GM08714 (cell line): ENCODE results near the gene ATP11A.
"Not testable (repeated sequence)": the region's sequence is repeated elsewhere in the genome, so short reads cannot be mapped to it uniquely, and the experiment has no call there.

ENCODE experiments used
- H3K4me3 ChIP-seq: fragments of 200-500 bp; sonication (Bioruptor generic); 2 replicates; pipeline ENCODE4 v1.5.1; 2014; ENCODE audit warnings: mild to moderate bottlenecking, low read length, inconsistent platforms
- ZNF274 ChIP-seq: IDR thresholded peaks from 2 replicates; pipeline ENCODE4 v1.6.1; 2012; ENCODE audit warnings: mild to moderate bottlenecking, low read depth, low read length

ATP11A gene

DNA sequence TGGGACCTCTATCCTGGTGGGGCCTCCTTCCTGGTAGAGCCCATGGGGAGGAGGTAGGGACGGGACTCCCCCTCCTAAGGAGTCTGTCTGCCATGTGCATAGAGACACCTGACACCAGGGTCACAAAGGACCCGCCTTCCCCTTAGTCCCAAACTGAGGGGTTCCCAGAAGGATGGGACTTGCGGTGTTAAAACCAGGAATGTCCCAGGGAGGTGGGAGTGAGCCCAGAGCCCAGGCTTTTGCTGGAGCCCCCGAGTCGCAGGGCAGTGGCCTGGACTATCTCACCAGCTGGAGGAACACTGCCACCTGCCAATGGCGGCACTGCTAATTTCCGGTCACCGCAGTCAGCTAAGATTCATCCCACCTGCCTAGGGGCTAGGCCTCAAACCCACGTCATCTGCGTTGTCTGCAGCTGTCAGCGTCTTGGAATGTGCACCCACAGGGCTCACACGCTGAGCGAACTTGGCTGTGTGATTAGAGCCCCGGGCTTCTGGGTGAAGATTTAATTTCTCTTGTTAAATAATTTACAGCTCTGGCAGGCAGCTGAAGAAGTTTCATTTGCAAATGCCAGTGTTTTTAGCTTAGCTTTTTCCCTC lies 31.9 kb upstream of the ATP11A start:
- H3K4me3 ChIP-seq = no peak overlapping the region
- TF ChIP-seq ZNF274 = no peak

- TF ChIP-seq ZNF274 = no peak
- H3K4me3 ChIP-seq = no peak overlapping the region
These were observed 31.0 kb upstream of the ATP11A start for GRCh38 chr13:112658808-112659207.

DNA sequence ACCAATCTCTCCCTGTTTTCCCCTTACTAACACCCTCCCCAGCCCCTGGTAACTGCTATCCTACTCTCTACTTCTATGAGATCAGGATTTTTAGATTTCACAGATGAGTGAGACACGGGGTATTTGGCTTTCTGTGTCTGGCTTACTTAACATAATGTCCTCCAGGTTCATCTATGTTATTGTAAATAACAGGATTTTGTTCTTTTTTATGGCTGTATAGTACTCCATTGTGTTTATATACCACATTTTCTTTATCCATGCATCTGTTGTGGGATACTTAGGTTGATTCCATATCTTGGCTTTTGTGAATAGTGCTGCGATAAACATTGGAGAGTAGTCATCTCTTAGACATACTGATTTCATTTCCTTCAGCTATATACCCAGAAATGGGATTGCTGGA lies 28.5 kb upstream of the ATP11A start:
- no peak overlapping the region for H3K4me3 ChIP-seq
- no peak for TF ChIP-seq ZNF274

DNA sequence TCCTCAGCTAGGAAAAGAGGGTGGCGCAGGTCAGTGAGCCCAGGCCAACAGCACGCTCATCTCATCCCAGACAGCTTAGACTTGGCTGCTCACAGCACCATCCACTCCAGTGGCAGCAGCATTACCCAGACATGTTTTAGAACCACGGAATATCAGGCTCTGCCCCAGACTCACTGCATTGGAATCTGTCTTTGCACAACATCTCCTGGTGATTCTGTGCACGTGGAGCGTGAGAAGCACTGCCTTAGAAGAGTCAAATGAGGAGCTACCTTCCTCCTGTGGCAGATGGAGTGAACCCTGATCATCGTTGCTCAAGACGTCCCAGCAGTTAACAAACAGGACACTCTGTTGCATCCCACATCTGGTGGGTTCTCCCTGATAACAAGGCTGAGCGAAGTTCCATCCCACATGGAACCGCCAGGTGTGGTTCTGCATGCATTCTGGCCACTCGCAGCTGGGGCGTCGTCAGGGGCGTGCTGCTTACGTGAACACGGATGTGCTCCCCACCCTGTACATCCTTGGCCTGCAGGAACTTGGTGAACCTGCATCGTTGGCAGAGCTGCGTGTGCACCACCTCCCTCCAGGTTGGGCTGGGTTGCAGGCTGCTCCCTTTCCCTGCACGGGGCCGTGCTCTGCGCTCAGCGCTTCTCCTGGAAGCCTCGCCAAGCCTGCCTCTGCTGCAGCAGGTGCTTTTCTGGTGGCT lies 25.2 kb upstream of the ATP11A start:
- no peak for TF ChIP-seq ZNF274
- H3K4me3 ChIP-seq = no peak overlapping the region

- no peak for TF ChIP-seq ZNF274
- H3K4me3 ChIP-seq = no peak overlapping the region
These were observed 20.9 kb upstream of the ATP11A start for GRCh38 chr13:112668924-112669323.

GRCh38 chr13:112669881-112670499 lies 19.8 kb upstream of the ATP11A start:
- no peak overlapping the region for H3K4me3 ChIP-seq
- no peak for TF ChIP-seq ZNF274

DNA sequence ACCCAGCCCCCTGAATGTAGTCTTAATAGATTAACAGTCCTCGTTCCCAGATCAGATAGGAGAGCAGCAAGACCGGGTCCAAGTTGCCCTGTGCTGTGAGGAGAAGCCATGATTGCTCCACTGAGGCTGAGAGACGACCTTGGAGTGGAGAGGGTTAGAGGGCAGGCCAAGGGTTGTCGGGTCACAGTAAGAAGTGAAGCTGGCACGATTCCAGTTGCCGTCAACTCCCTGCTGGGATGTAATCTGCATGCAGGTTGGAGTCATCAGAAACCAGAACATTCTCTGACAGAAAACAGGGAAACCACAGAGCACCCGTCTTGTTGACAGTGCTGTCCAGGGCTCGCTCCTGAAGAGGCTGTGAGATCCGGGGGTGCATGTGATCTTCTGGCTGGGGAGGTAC lies 19.0 kb upstream of the ATP11A start:
- H3K4me3 ChIP-seq = no peak overlapping the region
- no peak for TF ChIP-seq ZNF274

DNA sequence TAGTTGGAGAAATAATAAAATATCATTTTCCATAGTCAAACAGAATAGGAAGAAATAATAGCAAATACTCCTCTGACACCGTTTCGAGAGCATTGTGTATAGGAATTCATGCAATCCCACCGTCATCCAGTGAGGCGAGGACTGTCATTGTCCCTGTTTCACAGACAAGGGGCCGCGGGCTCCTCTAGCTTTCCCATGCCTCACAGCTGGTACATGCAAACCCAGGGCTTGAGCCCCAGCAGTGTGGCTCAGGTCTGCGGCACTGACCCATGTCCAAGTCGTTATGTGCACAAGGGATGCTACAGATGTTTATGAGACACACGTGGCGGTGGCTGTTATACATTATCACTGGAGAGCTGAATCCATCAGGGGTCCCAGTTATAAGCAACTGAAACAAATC lies 18.5 kb upstream of the ATP11A start:
- H3K4me3 ChIP-seq = no peak overlapping the region
- TF ChIP-seq ZNF274 = no peak

- TF ChIP-seq ZNF274 = no peak
- H3K4me3 ChIP-seq = no peak overlapping the region
These were observed 17.1 kb upstream of the ATP11A start for GRCh38 chr13:112672651-112673284.

- no peak for TF ChIP-seq ZNF274
- H3K4me3 ChIP-seq = no peak overlapping the region
These were observed 15.1 kb upstream of the ATP11A start for GRCh38 chr13:112674412-112675365.

GRCh38 chr13:112675366-112675756 lies 14.5 kb upstream of the ATP11A start:
- no peak for TF ChIP-seq ZNF274
- H3K4me3 ChIP-seq = no peak overlapping the region

DNA sequence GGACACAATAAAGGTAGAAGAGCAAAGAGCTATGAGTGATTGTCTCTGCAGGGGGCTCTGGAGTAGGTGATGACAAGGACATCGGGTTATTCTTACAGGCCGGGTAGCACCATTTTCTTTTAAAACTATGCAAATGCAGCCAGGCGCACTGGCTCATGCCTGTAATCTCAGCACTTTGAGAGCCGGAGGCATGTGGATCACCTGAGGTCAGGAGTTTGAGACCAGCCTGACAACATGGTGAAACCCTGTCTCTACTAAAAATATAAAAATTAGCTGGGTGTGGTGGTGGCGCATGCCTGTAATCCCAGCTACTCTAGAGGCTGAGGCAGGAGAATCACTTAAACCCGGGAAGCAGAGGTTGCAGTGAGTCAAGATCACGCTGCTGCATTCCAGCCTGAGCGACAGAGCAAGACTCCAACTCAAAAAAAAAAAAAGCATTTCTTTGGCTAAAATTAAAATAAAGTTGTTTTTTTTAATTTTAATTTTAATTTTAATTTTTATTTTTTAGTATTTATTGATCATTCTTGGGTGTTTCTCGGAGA lies 12.3 kb upstream of the ATP11A start:
- not testable (repeated sequence) for H3K4me3 ChIP-seq

DNA sequence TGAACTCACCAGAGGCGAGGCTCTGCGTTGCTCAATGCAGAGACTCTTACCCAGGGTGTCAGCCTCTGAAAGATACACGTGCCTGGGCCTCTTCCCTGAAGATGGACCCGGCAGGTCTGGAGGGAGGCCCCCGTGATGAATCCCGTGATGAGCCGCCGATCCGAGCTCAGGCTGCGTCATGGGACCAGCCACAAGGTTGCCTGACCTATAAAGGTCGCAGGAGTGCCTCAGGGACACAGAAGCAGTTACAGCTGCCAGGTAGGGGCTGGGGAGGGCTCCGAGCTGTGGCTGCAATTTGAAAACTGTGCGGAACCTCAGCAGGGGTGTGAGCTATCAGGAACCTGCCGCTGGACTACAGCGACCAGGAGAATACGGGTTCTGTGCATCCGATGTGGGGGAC lies 10.5 kb upstream of the ATP11A start:
- no peak for TF ChIP-seq ZNF274
- no peak overlapping the region for H3K4me3 ChIP-seq

DNA sequence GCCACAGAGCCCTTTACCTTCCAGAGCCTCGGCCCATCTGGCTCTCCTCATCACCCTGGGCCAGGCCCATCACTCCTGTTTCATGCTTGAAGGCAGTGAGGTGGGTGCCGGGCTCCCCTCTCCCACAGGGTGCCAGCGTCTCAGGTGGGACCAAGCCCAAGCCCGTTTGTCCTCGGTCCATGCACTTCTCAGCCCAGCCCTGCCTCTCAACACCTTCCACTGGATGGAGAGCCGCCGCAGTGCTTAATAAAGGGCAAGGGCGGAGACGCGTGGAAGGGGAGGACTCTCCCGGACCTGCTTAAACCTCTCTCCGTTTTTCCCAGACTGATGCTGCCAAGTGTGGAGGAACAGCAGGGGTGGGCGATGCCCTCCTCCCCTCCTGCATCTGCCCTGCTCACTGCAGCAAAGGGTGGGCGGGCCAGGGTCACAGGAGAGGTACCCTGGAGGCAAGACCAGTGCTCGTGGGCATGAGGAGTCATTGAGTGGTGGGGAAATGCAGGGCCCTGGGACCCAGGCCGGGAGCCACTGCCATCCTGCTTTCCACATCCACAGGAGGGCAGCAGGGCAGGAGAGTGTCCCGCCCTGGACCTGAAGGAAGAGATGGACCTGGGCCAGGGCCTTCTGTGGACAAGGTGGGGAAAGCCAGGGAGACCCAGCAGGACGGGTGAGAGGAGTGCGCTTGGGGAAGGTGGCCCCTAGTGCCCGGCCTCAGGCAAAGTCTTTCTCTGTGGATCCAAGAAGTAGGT lies 9.7 kb upstream of the ATP11A start:
- no peak overlapping the region for H3K4me3 ChIP-seq
- no peak for TF ChIP-seq ZNF274
